A549 (cell line): ENCODE results near the gene CEBPB. TPM values are rescaled to one million over a fixed set of nuclear protein-coding genes. Genes with fewer than 3 reads are reported as not detected.

Experiments used
- ATAC-seq, 2 experiments: fragments of 200-7000 bp in 1 of 2; fragments of >200 bp in 1 of 2; cut with Nextera tagmentation in 1 of 2; cut with Tn5 transposase in 1 of 2; 3 replicates each; pipeline versions ENCODE4 v1.8.0 to v1.9.1; 2018 to 2020; ENCODE audit warnings: mild to moderate bottlenecking in 1 of 2, moderate library complexity in 1 of 2
- CTCF ChIA-PET: fragments of 300-600 bp; sonication (Branson Sonifier 250); formaldehyde crosslinking; extraction: SDS; loops from one replicate; lab custom pipeline; 2021; ENCODE audit warnings: antibody characterized with exemption, inconsistent platforms; lab: Yijun Ruan, JAX
- POLR2A ChIA-PET: fragments of 350-600 bp; formaldehyde crosslinking; extraction: SDS; loops from one replicate; lab custom pipeline; 2021; ENCODE audit warnings: antibody characterized with exemption, inconsistent platforms; lab: Yijun Ruan, JAX
- DNase-seq, 2 experiments: peaks; one replicate each; pipeline versions ENCODE4 v3.0.0 to v3.0.0-alpha.2; 2011 to 2016; ENCODE audit warnings: low read depth in 1 of 2, low spot score in 1 of 2
- FAIRE-seq: peaks from 2 replicates; lab custom pipeline; 2011; peaks lifted over from hg19 to GRCh38; lab: Jason Lieb, UNC
- H3K27ac ChIP-seq, 2 experiments: fragments of >200 bp; sonication (Bioruptor Twin); formaldehyde crosslinking; 3 replicates each; pipeline ENCODE4 v1.5.1; 2016 to 2017
- H3K4me1 ChIP-seq: fragments of >200 bp; sonication (Bioruptor Twin); formaldehyde crosslinking; 3 replicates; pipeline ENCODE4 v1.6.1; 2016
- H3K4me2 ChIP-seq: fragments of >200 bp; sonication (Bioruptor Twin); formaldehyde crosslinking; 3 replicates; pipeline ENCODE4 v1.6.1; 2016
- H3K4me3 ChIP-seq: fragments of >200 bp; sonication (Bioruptor Twin); formaldehyde crosslinking; 3 replicates; pipeline ENCODE4 v1.5.1; 2016
- H3K9me3 ChIP-seq: fragments of >200 bp; sonication (Bioruptor Twin); formaldehyde crosslinking; 3 replicates; pipeline ENCODE4 v1.6.1; 2016
- BHLHE40 ChIP-seq: IDR thresholded peaks from 2 replicates; pipeline ENCODE4 v1.6.1; 2012; ENCODE audit warnings: low read depth, low read length, inconsistent platforms
- CEBPB ChIP-seq, 2 experiments: fragments of >200 bp in 1 of 2; sonication (Bioruptor Twin) in 1 of 2; formaldehyde crosslinking in 1 of 2; IDR thresholded peaks; 2 replicates each; pipeline ENCODE4 v1.6.1; 2012 to 2016
- CHD4 ChIP-seq: fragments of 200-600 bp; sonication (generic); IDR thresholded peaks from 2 replicates; pipeline ENCODE4 v1.6.1; 2016; ENCODE audit warnings: antibody characterized with exemption, mild to moderate bottlenecking, borderline replicate concordance
- EP300 ChIP-seq, 2 experiments: fragments of >200 bp; sonication (Bioruptor Twin); formaldehyde crosslinking; IDR thresholded peaks; 2 replicates in 1 of 2; 3 replicates in 1 of 2; pipeline ENCODE4 v1.6.1; 2016 to 2017
- FOSL2 ChIP-seq, 2 experiments: fragments of 450-650 bp in 1 of 2; fragments of >200 bp in 1 of 2; sonication (Bioruptor Twin) in 1 of 2; formaldehyde crosslinking; IDR thresholded peaks; 2 replicates each; pipeline versions ENCODE4 v1.5.0 to v1.6.1; 2016 to 2020; ENCODE audit warnings: mild to moderate bottlenecking in 1 of 2, moderate library complexity in 1 of 2
- FOXS1 ChIP-seq: fragments of 250-450 bp; sonication (Bioruptor Pico); IDR thresholded peaks from 2 replicates; pipeline ENCODE4 v1.5.0; 2020; ENCODE audit warnings: mild to moderate bottlenecking, moderate library complexity
- GATA3 ChIP-seq: IDR thresholded peaks from 2 replicates; pipeline ENCODE4 v1.6.1; 2012; ENCODE audit warnings: borderline replicate concordance
- HDAC2 ChIP-seq: fragments of 200-600 bp; sonication (generic); IDR thresholded peaks from 2 replicates; pipeline ENCODE4 v1.6.1; 2016
- HMGXB4 ChIP-seq: fragments of 250-450 bp; sonication (Bioruptor Pico); IDR thresholded peaks from 2 replicates; pipeline ENCODE4 v1.5.0; 2021; ENCODE audit warnings: mild to moderate bottlenecking, moderate library complexity, borderline replicate concordance
- HOXA7 ChIP-seq: fragments of 250-450 bp; sonication (Bioruptor Pico); IDR thresholded peaks from 2 replicates; pipeline ENCODE4 v1.5.0; 2020; ENCODE audit warnings: mild to moderate bottlenecking, moderate library complexity
- HOXB5 ChIP-seq: fragments of 250-450 bp; sonication (Bioruptor Pico); IDR thresholded peaks from 2 replicates; pipeline ENCODE4 v1.5.0; 2020; ENCODE audit warnings: mild to moderate bottlenecking, moderate library complexity
- JUN ChIP-seq, 2 experiments: fragments of >200 bp; sonication (Bioruptor Twin); formaldehyde crosslinking; IDR thresholded peaks; 2 replicates in 1 of 2; 3 replicates in 1 of 2; pipeline ENCODE4 v1.6.1; 2016 to 2017
- JUNB ChIP-seq: fragments of >200 bp; sonication (Bioruptor Twin); formaldehyde crosslinking; IDR thresholded peaks from 2 replicates; pipeline ENCODE4 v1.6.1; 2016
- KDM1A ChIP-seq: fragments of 200-600 bp; sonication (generic); IDR thresholded peaks from 2 replicates; pipeline ENCODE4 v1.6.1; 2016; ENCODE audit warnings: low read depth, mild to moderate bottlenecking
- MYC ChIP-seq: IDR thresholded peaks from 2 replicates; pipeline ENCODE4 v1.6.1; 2012; ENCODE audit warnings: mild to moderate bottlenecking, inconsistent platforms, low read length, improper control_type of control experiment, borderline replicate concordance
- NPAS2 ChIP-seq: fragments of 250-450 bp; sonication (Bioruptor Pico); IDR thresholded peaks from 2 replicates; pipeline ENCODE4 v1.8.0; 2022; ENCODE audit warnings: mild to moderate bottlenecking, moderate library complexity, borderline replicate concordance
- POLR2A ChIP-seq: IDR thresholded peaks from 2 replicates; pipeline ENCODE4 v1.6.1; 2012; ENCODE audit warnings: mild to moderate bottlenecking, low read length
- POLR2AphosphoS2 ChIP-seq: conservative IDR thresholded peaks from 2 replicates; pipeline ENCODE4 v1.6.1; 2012; ENCODE audit warnings: low read length, improper control_type of control experiment, inconsistent platforms
- RAD21 ChIP-seq, 2 experiments: fragments of >200 bp in 1 of 2; sonication (Bioruptor Twin) in 1 of 2; formaldehyde crosslinking in 1 of 2; IDR thresholded peaks in 1 of 2; conservative IDR thresholded peaks in 1 of 2; 2 replicates in 1 of 2; 3 replicates in 1 of 2; pipeline ENCODE4 v1.6.1; 2012 to 2018; ENCODE audit warnings: inconsistent platforms in 1 of 2
- RARB ChIP-seq: fragments of 250-450 bp; sonication (Bioruptor Pico); IDR thresholded peaks from 2 replicates; pipeline ENCODE4 v1.8.0; 2021; ENCODE audit warnings: mild to moderate bottlenecking, moderate library complexity
- RCOR1 ChIP-seq: fragments of 150-350 bp; IDR thresholded peaks from 2 replicates; pipeline ENCODE4 v1.6.1; 2014; ENCODE audit warnings: antibody characterized with exemption, low read length, low read depth
- REST ChIP-seq: fragments of 200-600 bp; sonication (generic); IDR thresholded peaks from 2 replicates; pipeline ENCODE4 v1.6.1; 2016; ENCODE audit warnings: antibody characterized with exemption, mild to moderate bottlenecking, moderate library complexity
- RFX5 ChIP-seq: fragments of 450-650 bp; IDR thresholded peaks from 2 replicates; pipeline ENCODE4 v1.7.1; 2014; ENCODE audit warnings: antibody characterized with exemption, mild to moderate bottlenecking, moderate library complexity
- RNF2 ChIP-seq: fragments of 200-600 bp; sonication (generic); IDR thresholded peaks from 2 replicates; pipeline ENCODE4 v1.6.1; 2016; ENCODE audit warnings: low read depth, mild to moderate bottlenecking, antibody characterized with exemption, moderate library complexity, borderline replicate concordance
- SMC3 ChIP-seq: fragments of >200 bp; sonication (Bioruptor Twin); formaldehyde crosslinking; IDR thresholded peaks from 3 replicates; pipeline ENCODE4 v1.6.1; 2018; ENCODE audit warnings: inconsistent platforms
- WGBS: methylation state at CpG from one replicate; pipeline ENCODE4 v1.1.6; 2017; ENCODE audit errors: missing lambda C conversion rate; 5-methylcytosine and 5-hydroxymethylcytosine counted together
- polyA plus RNA-seq, 4 experiments: library from polyadenylated mRNA; depleted of rRNA in 3 of 4; stranded (reverse); fragments of >200 nt; fragmentation: RNase III in 1 of 4; extraction: RNeasy Plus Mini Kit Qiagen cat#74134 plus additional on column Dnase treatment in 1 of 4; gene quantifications; 2 replicates in 3 of 4; 3 replicates in 1 of 4; pipeline ENCODE4 v1.2.3, GENCODE V29; 2011 to 2017
- TF ChIP-seq, protein P1 (sequence below): IDR thresholded peaks from 2 replicates; pipeline ENCODE4 v1.6.1; 2012
- TF ChIP-seq, protein P2 (sequence below): IDR thresholded peaks from 2 replicates; pipeline ENCODE4 v1.6.1; 2012
- TF ChIP-seq, protein P3 (sequence below): fragments of >200 bp; sonication (Bioruptor Twin); formaldehyde crosslinking; IDR thresholded peaks from 2 replicates; pipeline ENCODE4 v1.6.1; 2016

CEBPB gene
- polyA plus RNA-seq, 2 of the 4 experiments (the other 2 are of a cell fraction), result 45.4 to 74.0 TPM

DNA sequence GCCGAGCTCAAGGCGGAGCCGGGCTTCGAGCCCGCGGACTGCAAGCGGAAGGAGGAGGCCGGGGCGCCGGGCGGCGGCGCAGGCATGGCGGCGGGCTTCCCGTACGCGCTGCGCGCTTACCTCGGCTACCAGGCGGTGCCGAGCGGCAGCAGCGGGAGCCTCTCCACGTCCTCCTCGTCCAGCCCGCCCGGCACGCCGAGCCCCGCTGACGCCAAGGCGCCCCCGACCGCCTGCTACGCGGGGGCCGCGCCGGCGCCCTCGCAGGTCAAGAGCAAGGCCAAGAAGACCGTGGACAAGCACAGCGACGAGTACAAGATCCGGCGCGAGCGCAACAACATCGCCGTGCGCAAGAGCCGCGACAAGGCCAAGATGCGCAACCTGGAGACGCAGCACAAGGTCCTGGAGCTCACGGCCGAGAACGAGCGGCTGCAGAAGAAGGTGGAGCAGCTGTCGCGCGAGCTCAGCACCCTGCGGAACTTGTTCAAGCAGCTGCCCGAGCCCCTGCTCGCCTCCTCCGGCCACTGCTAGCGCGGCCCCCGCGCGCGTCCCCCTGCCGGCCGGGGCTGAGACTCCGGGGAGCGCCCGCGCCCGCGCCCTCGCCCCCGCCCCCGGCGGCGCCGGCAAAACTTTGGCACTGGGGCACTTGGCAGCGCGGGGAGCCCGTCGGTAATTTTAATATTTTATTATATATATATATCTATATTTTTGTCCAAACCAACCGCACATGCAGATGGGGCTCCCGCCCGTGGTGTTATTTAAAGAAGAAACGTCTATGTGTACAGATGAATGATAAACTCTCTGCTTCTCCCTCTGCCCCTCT is 1.1 kb downstream of the CEBPB start:
- CTCF ChIA-PET, result interaction anchor here (0.9 to 27.5 kb wide), 15 partner anchors 10 to 596 kb away, joined by 3 to 1085 read pairs (median 5); partner anchors contain the start of gene UBE2V1

DNA sequence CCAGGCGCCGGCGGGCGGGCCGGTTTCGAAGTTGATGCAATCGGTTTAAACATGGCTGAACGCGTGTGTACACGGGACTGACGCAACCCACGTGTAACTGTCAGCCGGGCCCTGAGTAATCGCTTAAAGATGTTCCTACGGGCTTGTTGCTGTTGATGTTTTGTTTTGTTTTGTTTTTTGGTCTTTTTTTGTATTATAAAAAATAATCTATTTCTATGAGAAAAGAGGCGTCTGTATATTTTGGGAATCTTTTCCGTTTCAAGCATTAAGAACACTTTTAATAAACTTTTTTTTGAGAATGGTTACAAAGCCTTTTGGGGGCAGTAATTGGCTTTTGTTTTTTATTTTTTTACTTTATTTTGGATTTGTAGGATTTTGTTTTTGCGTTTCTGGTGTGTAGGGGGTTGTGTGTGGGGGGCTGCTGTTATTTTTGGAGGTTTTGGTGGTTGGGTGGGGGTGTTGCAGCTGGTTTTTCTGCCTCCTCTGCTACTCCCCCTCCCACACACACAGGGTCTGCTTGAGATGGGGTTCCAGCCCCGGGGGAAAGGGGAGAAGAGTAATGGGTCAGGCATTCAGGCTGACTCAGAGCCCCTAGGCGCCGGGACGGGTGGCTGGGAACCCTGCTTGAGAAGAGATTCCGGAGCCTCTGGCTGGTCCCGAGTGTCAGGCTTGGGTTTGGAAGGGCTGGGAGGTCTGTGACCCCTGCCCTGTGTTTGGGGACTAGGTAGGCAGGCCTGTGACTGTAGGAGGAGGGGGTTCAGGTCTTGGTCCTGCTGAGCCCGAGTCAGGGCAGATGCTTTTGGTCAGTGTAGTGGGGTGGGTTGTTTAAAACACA is 2.0 kb downstream of the CEBPB start:
- under 1% methylated on average over 23 of the region's 25 CpGs for WGBS
- ATAC-seq, result 0 out of 6 replicates have a peak, but pooled peaks of 1 of the 2 experiments have one; percentile 7
- Histone ChIP-seq H3K27ac (peak overlapping the region; percentile 97 to 98), H3K4me1 (peaks cover 54% of the 10 kb centered on the region), H3K9me3 (no peaks in the 10 kb centered on the region), H3K4me2 (peak overlapping the region; percentile 92), H3K4me3 (peak overlapping the region; percentile 98)
- no peak for FAIRE-seq
- CTCF ChIA-PET, result interaction anchor here (1.4 to 27.5 kb wide), 7 partner anchors 25 to 383 kb away, joined by 4 to 1085 read pairs (median 49); partner anchors contain the start of gene UBE2V1
- POLR2A ChIA-PET, result no interaction called here
- peak; percentile 87 to 92 for DNase-seq
- TF ChIP-seq, protein P1, sequence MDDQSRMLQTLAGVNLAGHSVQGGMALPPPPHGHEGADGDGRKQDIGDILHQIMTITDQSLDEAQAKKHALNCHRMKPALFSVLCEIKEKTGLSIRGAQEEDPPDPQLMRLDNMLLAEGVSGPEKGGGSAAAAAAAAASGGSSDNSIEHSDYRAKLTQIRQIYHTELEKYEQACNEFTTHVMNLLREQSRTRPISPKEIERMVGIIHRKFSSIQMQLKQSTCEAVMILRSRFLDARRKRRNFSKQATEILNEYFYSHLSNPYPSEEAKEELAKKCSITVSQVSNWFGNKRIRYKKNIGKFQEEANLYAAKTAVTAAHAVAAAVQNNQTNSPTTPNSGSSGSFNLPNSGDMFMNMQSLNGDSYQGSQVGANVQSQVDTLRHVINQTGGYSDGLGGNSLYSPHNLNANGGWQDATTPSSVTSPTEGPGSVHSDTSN, result 0 out of 2 replicates have a peak, but pooled peaks have one; percentile 53
- no peak for TF ChIP-seq RCOR1
- 0 out of 2 replicates have a peak, but pooled peaks have one; percentile 15 for TF ChIP-seq REST
- peak; percentile 58; the same call in 1 of the 2 replicates for TF ChIP-seq MYC
- 0 out of 2 replicates have a peak, but pooled peaks have one; percentile 66 for TF ChIP-seq NPAS2 (CRISPR knock-in tag)
- TF ChIP-seq HMGXB4 (CRISPR knock-in tag), result no peak
- TF ChIP-seq FOXS1 (CRISPR knock-in tag), result no peak
- peak; percentile 91 to 95 for TF ChIP-seq CEBPB (IDR thresholded peaks at IDR 0.05)
- TF ChIP-seq HOXB5 (CRISPR knock-in tag), result peak; percentile 65; the same call in 1 of the 2 replicates
- no peak for TF ChIP-seq POLR2A
- TF ChIP-seq JUNB, result peak; percentile 31; the same call in 1 of the 2 replicates
- TF ChIP-seq HDAC2, result no peak
- no peak for TF ChIP-seq RARB (CRISPR knock-in tag)
- TF ChIP-seq BHLHE40, result peak; percentile 87
- TF ChIP-seq, protein P2, sequence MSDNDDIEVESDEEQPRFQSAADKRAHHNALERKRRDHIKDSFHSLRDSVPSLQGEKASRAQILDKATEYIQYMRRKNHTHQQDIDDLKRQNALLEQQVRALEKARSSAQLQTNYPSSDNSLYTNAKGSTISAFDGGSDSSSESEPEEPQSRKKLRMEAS, result peak; percentile 97
- TF ChIP-seq POLR2AphosphoS2, result 0 out of 2 replicates have a peak, but pooled peaks have one; percentile 19
- TF ChIP-seq GATA3, result peak; percentile 58; the same call in 1 of the 2 replicates
- TF ChIP-seq EP300 (IDR thresholded peaks at IDR 0.05), result peak in 1 of 2 experiments; percentile 33; a peak in 1 of 5 replicates
- TF ChIP-seq, protein P3, sequence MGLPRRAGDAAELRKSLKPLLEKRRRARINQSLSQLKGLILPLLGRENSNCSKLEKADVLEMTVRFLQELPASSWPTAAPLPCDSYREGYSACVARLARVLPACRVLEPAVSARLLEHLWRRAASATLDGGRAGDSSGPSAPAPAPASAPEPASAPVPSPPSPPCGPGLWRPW, result no peak
- no peak for TF ChIP-seq FOSL2 (IDR thresholded peaks at IDR 0.05)
- TF ChIP-seq FOSL2 (CRISPR knock-in tag; IDR thresholded peaks at IDR 0.05), result peak; percentile 73
- TF ChIP-seq RFX5, result no peak

More for the DNA sequence above, 1.1 kb downstream of the CEBPB start:
- TF ChIP-seq RNF2 (no peak), SMC3 (no peak; the same call in 2 of the 3 replicates), RAD21 (conservative IDR thresholded peaks at IDR 0.05 in 1 of 2, IDR thresholded peaks at IDR 0.05 in 1 of 2) (peak in 1 of 2 experiments; percentile 9; a peak in 1 of 5 replicates), KDM1A (no peak), HOXA7 (CRISPR knock-in tag) (no peak), JUN (IDR thresholded peaks at IDR 0.05) (peak; percentile 46 to 59; a peak in 4 of 5 replicates), POLR2A (peak; percentile 20; the same call in 1 of the 2 replicates), CHD4 (no peak), POLR2AphosphoS2 (0 out of 2 replicates have a peak, but pooled peaks have one; percentile 1)
- TF ChIP-seq, all 56 proteins: peak for 4
- 3% methylated on average over 54 of the region's 96 CpGs for WGBS
- Histone ChIP-seq H3K9me3 (no peaks in the 10 kb centered on the region), H3K4me3 (peak overlapping the region; percentile 98), H3K4me2 (peak overlapping the region; percentile 92), H3K4me1 (peaks cover 62% of the 10 kb centered on the region), H3K27ac (peak overlapping the region; percentile 97 to 98)
- ATAC-seq (peak in 1 of 2 experiments; percentile 1; a peak in 1 of 6 replicates), FAIRE-seq (no peak), DNase-seq (peak in 1 of 2 experiments; percentile 75)
- POLR2A ChIA-PET, result interaction anchor here (0.8 to 1.7 kb wide), 10 partner anchors 9 to 289 kb away, joined by 3 to 13 read pairs (median 5); no protein-coding TSS in a partner anchor
